ENCODE data around the gene EML5.

The EML5 gene

DNA sequence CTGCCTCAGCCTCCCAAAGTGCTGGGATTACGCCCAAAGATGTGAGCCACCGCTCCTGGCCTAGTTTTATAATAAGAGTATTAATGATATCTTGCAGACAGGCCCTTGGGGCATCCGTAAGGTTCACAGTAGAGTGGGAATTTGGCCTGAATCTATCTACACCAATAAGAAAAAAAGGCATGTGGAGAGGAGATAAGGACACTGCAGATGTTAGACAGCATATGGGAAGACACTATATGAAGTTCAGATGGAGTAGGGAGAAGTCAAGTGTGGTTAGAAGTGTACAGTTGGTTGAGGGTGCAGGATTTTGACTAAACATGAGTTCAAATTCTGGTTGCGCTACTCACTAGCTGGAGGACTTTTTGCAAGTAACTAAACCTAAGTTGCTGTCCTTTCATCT is 23.2 kb upstream of the EML5 start:
- TF ChIP-seq, protein P1, sequence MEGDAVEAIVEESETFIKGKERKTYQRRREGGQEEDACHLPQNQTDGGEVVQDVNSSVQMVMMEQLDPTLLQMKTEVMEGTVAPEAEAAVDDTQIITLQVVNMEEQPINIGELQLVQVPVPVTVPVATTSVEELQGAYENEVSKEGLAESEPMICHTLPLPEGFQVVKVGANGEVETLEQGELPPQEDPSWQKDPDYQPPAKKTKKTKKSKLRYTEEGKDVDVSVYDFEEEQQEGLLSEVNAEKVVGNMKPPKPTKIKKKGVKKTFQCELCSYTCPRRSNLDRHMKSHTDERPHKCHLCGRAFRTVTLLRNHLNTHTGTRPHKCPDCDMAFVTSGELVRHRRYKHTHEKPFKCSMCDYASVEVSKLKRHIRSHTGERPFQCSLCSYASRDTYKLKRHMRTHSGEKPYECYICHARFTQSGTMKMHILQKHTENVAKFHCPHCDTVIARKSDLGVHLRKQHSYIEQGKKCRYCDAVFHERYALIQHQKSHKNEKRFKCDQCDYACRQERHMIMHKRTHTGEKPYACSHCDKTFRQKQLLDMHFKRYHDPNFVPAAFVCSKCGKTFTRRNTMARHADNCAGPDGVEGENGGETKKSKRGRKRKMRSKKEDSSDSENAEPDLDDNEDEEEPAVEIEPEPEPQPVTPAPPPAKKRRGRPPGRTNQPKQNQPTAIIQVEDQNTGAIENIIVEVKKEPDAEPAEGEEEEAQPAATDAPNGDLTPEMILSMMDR (IDR thresholded peaks at IDR 0.05; ENCODE audit: extremely low read depth, insufficient read depth, missing control alignments): no peak
- in situ Hi-C loops (cut with MboI; ENCODE audit: low pct_unique_long_range_greater_than_20kb, low sequenced_read_pairs, unreplicated experiment): no loop called here

DNA sequence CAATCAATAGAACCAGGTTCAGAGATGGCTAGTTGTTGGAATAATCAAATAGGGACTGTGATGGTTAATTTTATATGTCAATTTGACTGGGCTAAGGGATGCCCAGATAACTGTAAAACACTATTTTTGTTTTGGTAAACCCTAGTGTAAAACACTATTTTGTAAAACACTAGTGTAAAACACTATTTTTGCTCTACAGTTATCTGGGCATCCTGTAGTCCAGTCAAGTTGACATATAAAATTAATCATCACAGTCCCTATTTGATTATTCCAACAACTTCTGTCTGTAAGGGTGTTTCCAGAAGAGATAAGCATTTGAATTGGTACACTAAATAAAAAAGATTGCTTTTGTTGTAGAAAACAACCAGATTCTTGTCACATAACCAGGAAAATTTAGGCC is 15.6 kb upstream of the EML5 start:
- DNase-seq (ENCODE audit: low spot score): no peak
- in situ Hi-C loops (cut with MboI; ENCODE audit: low pct_unique_long_range_greater_than_20kb, low sequenced_read_pairs, unreplicated experiment): no loop called here
- TF ChIP-seq, protein P1 (IDR thresholded peaks at IDR 0.05; ENCODE audit: extremely low read depth, insufficient read depth, missing control alignments): no peak

More for the DNA sequence above, 23.2 kb upstream of the EML5 start:
- DNase-seq (ENCODE audit: low spot score): no peak

DNA sequence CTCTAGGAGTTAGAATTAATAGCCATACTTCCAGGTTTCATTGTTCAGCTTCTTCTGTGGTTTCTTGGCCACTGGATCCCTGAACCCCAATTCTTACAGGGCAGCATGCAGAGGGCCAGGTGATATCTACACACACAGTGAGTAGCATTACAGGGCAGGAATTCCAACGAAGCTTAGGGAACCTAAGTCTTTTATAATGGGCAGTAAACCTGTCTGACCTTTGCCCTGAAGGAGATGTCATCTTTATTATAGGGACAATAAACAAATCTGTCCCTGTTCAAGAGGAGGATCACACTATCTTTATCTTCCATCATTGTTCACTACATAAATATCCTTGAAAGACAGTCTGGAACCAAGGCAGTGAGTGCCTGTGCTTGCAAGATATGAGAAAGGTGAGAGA is 11.7 kb upstream of the EML5 start:
- TF ChIP-seq, protein P1 (IDR thresholded peaks at IDR 0.05; ENCODE audit: extremely low read depth, insufficient read depth, missing control alignments): no peak

DNA sequence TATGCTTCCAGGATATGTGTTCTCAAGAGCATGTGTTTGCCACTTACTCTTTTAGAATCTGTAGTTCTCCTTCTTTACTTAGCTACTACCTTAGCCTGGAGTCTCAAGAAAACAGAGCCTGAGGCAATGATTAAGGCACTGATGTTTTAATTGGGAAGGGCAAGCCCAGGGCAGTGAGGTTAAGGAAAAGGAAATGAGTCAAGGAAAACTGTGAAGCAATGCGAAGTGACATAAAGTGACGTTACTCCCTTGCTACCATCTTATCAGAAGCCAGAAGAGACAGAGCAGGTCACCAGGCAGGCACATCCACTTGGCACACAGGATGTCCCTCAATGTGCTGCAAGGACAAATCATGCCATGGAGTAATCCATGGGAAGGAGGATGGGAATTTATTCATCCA is 11.3 kb upstream of the EML5 start:
- no peak for DNase-seq (ENCODE audit: low spot score)
- in situ Hi-C loops (cut with MboI; ENCODE audit: low pct_unique_long_range_greater_than_20kb, low sequenced_read_pairs, unreplicated experiment): no loop called here
- TF ChIP-seq, protein P1 (IDR thresholded peaks at IDR 0.05; ENCODE audit: extremely low read depth, insufficient read depth, missing control alignments): no peak

More for the DNA sequence above, 11.7 kb upstream of the EML5 start:
- in situ Hi-C loops (cut with MboI; ENCODE audit: low pct_unique_long_range_greater_than_20kb, low sequenced_read_pairs, unreplicated experiment): no loop called here
- DNase-seq (ENCODE audit: low spot score): no peak

DNA sequence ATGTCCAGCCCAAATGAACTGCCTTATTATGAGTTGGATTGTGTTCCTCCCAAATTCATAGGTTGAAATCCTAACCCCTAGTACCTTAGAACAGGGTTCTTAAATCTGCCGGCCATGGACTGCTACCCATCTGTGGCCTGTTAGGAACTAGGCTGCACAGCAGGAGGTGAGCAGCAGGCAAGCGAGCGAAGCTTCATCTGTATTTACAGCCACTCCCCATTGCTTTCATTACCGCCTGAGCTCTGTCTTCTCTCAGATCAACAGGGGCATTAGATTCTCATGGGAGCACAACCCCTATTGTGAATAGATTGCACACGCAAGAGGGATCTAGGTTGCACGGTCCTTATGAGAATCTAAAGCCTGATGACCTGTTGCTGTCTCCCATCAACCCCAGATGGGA is 9.8 kb upstream of the EML5 start:
- in situ Hi-C loops (cut with MboI; ENCODE audit: low pct_unique_long_range_greater_than_20kb, low sequenced_read_pairs, unreplicated experiment): no loop called here
- TF ChIP-seq, protein P1 (IDR thresholded peaks at IDR 0.05; ENCODE audit: extremely low read depth, insufficient read depth, missing control alignments): no peak
- no peak for DNase-seq (ENCODE audit: low spot score)

DNA sequence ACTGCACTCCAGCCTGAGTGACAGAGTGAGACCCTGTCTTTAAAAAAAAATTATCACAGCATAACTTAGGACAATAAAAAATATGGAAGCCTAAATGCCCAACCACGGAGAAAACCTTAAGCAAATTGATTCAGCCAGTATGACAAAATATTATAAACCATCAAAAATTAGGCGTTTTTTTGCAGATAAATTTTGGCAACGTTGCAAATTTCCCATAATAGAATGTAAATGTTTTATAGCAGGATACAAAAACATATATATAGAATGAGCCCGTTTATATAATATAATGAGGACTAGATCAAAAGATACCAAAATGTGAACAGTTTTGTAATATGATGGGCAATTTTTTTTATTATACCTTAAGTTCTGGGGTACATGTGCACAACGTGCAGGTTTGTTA is 6.8 kb upstream of the EML5 start:
- no peak for DNase-seq (ENCODE audit: low spot score)
- TF ChIP-seq, protein P1 (IDR thresholded peaks at IDR 0.05; ENCODE audit: extremely low read depth, insufficient read depth, missing control alignments): no peak
- in situ Hi-C loops (cut with MboI; ENCODE audit: low pct_unique_long_range_greater_than_20kb, low sequenced_read_pairs, unreplicated experiment): no loop called here

DNA sequence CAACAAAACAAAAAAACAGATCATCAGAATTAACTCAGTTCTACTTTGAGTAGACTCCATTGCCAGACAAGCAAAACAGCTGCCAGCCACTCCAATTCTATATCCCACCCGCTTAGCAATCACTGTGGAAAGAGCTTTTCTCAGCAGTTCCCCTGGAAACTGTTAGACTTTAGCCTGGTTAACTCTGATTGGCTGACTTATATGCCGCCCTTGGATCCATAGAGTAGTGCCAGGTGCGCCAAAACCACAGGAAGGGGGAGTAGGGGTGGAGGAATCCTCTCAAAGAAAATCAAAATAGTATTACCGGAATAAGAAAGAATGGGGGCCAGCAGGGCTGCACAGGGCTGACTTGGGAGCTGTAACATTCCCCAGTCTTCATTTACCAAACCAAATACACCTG is 5.4 kb upstream of the EML5 start:
- in situ Hi-C loops (cut with MboI; ENCODE audit: low pct_unique_long_range_greater_than_20kb, low sequenced_read_pairs, unreplicated experiment): no loop called here
- no peak for DNase-seq (ENCODE audit: low spot score)
- TF ChIP-seq, protein P1 (IDR thresholded peaks at IDR 0.05; ENCODE audit: extremely low read depth, insufficient read depth, missing control alignments): no peak

Measured in GM13977 (cell line).